GM21786 (cell line): ENCODE data around the gene LINGO1.

Source experiments
- ATAC-seq: cut with Tn5 transposase; IDR thresholded peaks from one replicate; pipeline ENCODE4 v1.9.1; 2021; ENCODE audit not compliant: unreplicated experiment

LINGO1 gene

DNA sequence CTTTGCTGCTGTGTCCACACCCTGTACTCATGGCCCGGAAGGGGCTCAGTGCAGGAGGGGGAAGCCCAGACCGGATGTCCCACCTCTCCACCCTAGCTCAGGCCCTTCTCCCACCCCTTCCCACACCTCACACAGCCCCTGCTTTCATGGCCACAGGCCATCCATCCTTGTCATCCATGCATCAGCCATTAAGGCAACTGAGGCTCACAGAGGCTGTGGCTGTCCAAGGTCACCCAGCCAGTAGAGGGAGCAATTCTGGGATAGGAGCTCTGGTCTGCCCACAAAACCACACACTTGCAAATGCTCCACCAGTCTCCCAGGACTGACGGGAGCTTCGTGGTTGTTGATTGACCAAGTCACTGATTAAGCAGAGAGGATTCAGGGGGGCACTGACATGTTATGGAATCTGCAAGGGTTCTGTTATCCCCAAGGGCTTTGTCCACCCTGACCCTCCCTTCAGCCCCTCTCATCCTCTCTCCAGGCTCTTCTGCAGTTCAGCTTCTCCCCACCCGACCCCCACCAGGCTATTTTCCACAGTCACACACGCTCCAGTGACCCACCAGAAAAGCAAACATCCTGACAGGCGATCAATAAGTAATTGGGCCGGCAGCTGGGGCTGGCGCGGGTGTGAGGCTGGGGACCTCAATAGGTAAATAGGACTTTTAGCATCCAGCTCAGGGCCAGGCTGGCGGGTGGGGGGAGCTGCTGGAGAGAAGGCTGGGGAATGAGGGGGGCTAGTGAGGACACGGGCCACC is 15.1 kb downstream of the LINGO1 start:
- no peak for ATAC-seq

DNA sequence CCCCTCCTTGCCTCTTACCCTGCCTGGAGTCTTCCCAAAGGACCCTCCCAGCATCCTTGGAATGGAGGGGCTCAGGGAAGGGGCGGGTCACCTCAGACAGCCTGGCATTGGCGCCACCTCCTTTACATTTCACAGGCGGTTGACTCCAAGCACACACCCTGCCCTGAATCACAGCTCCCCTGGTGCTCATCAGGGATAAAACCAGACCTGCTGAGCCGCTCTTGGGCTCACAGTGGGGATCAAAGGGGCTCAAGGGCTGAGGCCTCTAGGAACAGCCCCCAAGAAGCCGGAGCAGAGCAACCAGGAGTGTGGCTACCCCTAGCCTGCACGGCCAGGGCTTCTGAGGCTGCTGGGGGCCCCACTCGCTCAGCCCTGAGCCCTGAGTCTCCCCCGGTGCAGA is 16.6 kb downstream of the LINGO1 start:
- no peak for ATAC-seq

DNA sequence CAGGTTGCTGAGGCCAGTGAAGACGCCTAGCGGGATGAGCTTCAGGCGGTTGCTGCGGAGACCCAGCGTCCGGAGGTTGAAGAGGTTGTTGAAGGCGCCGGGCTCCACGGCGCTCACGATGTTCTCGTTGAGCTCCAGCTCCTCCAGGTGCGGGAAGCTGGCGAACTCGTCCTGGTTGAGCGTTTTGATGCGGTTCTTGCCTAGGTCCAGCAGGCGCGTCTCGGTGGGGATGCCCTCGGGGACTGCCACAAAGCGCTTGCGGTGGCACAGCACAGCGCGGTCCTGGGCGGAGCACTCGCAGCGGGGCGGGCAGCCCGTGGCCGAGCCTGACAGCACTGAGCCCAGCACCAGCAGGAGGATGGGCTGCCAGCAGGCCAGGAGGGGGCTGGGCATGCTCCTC is 17.2 kb downstream of the LINGO1 start:
- ATAC-seq: no peak

DNA sequence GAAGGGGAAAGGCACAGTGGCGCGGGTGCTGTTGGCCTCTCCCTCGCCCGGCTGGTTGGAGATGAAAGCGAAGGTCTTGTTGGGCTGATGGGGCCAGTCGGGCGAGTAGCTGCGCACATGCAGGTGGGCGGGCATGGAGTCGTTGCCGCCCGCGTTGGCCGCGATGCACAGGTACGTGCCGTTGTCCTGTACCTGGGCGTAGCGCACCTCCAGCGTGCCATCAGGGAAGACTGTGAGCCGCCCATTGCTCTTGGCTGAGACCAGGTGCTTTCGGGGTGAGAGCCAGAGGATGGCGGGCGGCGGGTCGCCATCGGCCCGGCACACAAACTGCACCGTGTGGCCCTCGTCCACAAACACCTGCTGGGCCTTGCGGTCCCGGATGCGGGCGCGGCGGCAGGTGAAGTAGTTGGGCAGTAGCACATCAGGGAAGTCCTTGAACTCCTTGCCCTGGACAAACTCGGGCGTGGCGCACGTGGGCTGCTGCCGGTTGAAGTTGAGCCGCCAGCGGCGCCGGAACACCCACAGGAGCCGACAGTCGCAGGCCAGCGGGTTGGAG is 18.4 kb downstream of the LINGO1 start:
- no peak for ATAC-seq

DNA sequence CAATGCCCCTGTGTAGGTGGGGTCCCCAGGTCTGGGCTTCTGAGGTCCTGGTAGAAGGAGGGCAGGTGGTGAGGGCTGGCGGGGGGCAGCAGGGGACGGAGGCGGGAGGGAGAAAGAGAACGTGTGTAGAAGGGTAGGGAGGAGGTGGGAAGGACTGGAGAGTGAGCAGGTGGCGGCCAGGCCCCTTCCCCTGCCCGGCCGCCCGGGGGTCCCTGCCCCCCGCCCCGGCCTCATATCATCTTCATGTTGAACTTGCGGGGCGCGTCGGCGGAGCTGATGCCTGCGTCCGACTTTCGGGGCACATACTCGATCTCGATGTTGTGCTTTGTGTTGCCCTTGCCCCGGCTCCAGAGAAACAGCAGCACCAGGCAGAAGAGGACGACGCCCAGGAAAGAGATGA is 18.9 kb downstream of the LINGO1 start:
- no peak for ATAC-seq

DNA sequence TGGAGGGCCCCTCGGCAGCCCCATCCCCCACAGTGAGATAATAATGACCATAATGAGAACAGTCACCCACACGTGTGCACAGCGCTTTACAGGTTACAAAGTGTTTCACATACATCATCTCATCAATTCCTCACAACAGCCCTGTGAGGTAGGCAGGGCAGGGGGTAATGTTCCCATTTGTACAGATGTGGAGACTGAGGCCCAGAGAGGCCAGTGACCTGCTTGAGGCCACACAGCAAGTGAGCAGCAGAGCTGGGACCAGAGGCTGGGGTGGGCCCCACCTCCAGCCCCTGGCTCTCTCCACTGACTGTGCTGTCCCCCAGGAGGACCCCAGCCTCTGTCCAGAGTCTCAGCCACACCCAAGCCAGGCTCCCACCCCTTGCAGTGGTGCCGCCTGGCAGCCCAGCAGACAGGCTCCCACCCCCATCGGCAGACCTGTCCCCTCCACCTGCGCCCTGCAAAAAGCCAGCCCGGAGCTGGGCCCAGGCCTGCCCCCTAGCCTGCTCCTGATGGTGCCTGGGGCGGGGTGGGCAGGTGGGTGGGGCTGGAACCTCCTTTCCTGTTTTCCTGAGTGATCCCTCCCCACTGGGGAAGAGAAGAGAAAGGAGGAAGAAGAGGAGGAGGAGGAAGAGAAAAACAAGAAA is 19.6 kb downstream of the LINGO1 start:
- no peak for ATAC-seq

DNA sequence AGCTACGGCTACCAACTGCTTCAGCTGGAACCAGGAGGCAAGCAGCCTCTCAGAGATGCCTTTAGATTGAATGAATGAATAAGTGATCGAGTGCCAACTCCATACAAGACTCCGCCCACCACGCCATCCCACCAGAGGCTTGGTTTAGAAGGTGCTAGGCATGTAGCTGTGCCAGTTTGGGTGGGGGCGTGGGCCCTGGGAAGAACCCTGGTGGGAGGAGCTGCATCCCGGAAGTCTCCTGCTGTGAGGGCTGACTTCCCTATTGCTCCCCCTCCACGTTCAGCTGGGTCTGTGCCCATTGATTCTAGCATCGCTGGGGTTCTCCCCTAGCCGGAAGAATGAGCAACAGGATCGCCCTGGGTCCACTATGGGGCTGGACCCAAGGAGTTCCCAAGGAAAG is 20.9 kb downstream of the LINGO1 start:
- no peak for ATAC-seq

DNA sequence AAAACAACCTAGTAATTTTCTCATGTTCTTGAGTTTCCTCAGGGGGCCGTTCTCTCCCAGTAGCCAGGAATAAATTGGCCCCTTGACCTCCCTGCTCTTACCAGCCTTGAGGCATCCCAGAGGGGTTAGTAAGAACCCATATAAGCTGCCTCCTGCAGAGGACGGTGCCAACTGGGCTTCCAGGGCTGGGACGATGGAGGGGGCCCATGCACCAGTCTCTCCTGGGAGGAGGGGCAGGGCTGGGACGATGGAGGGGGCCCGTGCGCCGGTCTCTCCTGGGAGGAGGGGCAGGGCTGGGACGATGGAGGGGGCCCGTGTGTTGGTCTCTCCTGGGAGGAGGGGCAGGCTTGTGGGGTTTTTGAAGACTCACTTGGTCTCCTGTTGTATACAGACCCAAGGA is 22.0 kb downstream of the LINGO1 start:
- ATAC-seq: no peak

DNA sequence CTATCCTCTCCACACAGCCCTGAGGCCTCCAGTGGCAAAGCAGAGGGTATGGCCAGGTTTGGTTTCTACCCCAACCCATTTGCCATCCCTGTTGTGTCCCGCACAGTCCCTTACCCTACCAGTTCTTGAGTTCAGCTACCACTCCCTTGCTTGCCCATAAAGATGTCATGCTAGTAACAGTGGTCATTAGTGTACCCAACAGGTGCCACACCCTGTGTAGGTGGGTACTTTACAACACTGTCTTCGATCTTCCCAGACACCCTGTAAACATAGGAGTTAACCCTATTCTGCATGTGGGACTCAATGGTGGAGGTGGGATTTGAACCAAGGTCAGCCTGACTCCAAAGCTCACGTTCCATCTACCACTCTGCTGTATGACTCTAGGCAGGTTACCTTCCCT is 23.2 kb downstream of the LINGO1 start:
- no peak for ATAC-seq

DNA sequence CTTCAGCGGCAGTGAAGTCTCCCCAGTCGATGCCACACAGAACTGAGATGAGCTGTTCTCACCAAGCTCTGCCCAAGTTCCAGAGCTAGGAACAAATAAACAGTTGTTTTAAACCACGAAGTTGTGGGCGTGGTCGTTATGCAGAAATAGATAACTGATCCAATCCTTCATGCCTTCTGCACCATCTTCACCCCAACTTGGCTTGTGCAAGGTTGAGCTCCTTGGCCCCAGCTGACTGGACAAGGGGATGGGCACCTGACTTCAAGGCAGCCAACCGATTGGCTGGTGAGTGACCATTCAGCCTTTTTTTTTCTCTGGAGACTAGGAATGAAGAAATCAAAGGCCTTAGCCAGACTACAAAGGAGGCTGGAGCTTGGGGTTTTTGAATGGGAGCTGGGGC is 23.9 kb downstream of the LINGO1 start:
- ATAC-seq: no peak

DNA sequence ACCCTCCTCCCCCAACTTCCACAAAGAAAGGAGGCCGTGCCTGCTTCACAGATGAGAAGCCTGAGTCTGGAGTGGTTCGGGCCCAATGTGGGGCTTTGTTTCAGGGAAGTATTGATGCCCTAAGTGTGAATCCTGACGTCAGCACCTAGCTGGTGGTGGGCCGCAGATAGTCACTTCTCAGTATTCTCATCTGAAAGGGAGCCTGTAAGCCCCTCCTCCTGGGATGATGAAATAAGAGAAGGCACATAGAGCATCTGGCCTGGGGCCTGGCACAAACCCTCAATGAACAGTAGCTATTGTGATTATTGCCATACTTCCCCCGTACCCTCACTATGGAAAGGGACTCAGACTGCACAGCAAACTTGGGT is 24.8 kb downstream of the LINGO1 start:
- ATAC-seq: no peak

DNA sequence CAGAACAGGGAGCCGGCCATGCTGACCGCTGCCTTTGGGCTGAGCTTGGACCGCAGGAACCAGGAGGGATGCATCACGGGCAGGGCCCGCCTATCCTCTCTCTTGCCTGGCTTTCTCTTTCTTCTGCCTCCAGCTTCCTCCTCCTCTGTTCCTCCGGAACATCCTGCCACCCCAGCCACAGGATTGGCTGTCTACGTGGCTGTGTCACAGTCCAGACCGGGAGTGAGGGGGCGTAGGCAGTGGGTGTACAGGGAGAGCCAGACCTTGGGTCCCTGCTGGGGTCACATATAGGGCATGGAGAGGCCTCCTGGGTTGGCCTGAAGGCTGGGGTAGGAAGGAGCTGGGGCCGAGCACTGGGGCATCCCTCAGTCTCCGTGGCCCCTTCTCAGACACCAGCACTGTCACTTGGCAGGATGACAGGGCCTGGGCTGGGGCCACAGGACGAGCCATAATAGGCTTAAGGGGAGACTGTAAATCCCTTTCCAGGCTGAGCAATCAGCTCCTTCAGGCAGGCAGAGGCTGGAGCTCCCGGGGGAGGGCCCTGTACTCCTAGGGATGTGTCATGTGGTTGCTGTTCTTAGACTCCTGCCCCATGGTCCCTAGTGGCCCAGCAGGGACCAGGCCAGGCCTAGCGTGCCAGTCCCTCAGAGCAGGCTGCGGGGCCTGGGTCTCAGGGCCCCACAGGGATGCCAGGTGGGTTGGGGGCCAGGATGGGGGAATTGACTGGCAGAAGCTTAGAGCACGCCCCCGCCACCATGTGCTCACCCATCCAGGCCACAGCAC is 25.4 kb downstream of the LINGO1 start:
- no peak for ATAC-seq

DNA sequence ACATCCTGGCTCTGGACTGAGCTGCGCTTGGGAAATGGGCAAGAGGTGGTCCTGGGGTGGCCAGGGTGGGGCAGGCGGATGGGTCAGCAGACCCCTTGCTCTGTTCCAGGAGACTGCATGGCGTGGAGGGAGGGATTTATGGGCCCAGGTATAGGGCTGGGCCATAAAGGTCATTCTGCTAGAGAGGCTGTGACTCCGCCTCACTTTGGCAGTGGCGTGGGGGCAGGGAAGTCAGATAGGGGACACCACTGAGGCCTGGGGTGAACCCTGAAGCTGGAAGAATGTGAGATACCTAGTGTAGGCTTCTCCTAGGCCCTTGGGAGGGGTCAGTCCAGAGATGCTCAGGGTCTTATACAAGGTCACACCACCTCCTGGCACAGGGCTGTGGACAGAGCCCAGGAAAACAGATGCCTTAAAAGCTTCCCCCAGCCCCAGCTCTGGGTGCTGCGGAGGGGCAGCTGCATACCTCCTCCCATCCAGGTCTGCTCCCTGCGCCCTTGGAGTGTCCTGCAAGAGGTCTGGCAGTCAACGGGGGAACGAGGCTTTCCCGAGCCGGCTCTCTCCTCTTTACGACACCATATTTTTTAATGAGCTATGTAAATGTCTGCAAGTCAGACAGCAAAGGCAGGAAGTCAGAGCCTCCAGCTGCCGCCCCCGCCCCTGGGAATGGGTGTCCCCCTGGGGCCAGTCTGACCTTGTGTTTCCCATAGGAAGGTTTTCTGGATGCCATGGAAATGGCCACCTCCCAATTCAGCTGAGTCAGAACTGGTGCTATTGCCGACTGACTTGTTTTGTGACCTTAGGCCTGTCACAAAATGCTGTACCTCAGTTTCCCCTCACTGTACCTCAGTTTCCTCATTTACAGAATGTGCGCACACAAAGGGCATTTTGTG is 26.3 kb downstream of the LINGO1 start:
- no peak for ATAC-seq

DNA sequence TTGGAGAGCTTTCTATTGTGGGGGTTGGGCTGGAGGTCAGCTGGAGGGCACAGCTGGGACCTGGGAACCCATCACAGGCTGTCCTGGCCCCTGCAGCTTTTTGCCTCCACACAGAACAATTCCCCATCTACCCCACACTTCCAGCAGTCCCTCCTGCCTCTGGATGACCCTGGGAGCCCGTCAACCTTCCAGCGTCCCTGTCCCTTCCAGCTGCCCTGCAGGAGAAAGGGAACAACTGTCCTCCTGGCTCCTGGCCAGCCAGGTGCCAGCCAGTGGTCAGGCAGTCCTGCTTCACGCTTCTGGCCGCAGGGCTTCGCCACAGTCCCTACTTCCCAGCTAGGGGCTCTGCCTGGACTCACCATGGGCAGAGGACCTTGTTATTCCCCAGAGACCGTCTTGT is 27.2 kb downstream of the LINGO1 start:
- ATAC-seq: no peak

DNA sequence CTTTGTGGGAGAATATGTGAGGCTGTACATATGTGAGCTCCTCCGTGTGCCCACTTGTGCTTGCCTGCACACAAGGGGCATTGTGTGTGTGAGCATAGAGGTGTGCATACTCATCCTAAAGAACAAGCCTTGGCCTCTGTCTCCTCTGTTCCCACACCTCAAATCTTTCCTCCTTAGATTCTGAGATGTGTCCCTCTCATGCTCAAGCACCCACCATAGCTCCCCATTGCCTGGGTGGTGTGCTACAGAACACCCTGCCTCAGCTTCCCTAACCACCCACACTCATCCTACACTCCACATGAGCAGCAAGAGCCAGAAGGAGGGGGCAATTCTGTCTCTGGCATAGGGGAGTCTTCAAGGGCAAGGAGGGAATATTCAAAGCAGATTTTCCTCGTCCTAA is 27.7 kb downstream of the LINGO1 start:
- no peak for ATAC-seq

DNA sequence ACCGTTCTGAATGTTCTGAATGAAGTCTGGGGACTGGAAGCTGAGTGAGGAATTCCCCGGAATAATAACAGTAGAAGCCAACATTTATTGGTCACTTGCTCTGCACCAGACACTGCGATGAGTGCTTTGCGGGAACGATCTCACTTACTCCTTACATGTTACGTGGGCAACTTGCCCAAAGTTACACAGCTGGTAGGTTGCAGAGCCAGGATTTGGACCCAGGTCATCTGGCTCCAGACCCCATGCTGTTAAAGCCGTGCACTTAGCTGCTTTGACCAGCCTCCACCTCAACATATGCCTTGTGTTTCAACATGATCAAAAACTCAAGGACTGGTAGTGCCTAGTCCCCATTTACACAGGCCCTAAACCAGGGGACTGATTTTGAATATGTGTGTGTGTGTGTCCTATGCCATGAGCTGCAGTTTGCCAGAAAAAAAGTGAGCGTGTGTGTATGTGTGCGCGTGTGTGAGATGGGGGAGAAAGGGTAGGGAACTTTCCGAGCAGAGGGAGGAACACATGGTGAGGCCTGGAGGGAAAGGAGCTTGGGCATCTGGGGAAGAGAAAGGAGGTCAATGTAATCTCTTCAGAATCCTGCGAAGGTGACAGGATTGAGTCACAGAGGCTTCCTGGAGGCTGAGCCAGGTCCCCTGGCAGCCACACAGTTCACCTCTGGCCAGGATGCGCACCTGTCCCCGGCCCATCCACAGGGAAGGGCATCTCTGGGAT is 28.9 kb downstream of the LINGO1 start:
- ATAC-seq: no peak

DNA sequence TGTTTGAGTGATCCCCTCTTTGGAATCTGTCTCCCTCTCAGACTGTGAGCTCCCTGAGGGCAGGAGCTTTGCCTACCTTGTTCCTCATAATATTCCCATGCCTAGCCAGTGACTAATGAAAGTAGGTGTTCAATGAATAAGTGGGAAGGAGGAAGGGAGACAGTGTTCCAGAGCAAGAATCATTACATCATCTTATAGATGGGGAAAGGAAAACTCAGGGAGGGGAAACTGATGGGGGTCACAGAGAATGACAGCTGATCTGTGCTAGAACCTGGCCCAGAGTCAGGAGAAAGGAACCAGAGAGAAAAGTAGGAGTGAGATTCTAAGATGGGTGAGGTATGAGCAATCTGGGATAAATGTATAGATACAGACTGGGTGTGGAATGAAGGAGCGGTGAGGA is 29.9 kb downstream of the LINGO1 start:
- ATAC-seq: no peak

DNA sequence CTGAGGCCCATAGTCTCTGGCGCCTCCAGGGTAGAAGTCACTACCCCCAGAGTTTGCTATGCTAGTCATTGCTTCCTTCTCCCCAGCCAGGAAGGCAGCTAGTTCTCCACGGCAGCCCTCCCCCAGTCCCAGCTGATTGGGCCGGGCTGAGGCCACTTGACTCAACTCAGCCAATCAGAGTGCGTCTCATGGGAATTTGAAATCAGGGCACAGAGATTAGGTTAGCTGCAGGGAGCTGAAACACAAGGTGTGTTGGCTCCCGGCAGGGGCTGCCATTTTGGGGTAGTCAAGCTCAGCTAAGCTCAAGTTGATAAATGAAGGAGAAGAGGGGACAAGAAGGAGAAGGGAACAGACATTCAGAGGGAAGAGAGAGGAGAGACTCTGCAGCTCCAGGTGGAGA is 32.8 kb downstream of the LINGO1 start:
- no peak for ATAC-seq

DNA sequence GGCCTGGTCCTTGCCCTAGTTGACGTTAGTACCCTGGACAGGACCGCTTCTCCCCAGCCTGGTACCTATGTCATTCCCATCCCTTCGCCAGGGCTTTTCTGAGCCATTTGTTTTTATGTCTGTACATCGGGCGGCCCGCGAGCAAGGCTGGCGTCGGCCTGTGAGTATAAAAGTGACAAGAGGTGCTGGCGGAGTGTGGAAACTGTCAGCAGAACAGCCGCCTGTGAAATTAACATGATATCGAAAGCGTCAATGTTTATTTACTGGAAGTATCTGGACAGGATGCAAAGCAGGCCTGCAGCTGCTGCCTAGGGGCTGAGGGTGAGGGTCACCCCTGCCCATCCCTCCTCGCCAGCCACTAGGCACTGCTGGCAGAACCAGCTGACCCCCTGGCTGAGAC is 33.4 kb downstream of the LINGO1 start:
- ATAC-seq: no peak

DNA sequence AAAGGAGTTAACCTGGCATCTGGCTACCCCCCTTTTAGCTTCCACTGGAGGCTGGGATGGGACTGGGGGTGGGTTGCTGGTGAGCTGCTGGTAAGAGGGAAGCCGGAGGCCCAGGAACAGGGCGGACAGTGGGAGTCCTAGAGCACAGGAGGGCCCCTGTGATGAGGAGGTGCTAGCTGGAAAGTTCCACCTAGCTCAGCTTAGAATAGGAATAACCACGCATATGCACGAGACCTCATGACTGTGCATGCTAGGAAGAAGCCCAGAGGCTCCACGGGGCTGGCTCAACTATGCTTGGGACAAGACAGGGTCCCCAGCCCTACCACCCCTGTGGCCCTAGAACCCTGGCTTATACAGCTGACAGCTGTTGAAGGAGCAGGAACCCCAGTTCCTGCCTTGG is 34.1 kb downstream of the LINGO1 start:
- no peak for ATAC-seq
